EL (cell line): ENCODE data around the gene CPXM1.
A peak's percentile ranks its signal among the peaks of the same experiment; 100 is the strongest.
"Not testable (repeated sequence)": the region's sequence is repeated elsewhere in the genome, so short reads cannot be mapped to it uniquely, and the experiment has no call there.

Experiments
- DNase-seq: peaks from one replicate; pipeline ENCODE4 v3.0.0-alpha.2; 2016

CPXM1 gene

DNA sequence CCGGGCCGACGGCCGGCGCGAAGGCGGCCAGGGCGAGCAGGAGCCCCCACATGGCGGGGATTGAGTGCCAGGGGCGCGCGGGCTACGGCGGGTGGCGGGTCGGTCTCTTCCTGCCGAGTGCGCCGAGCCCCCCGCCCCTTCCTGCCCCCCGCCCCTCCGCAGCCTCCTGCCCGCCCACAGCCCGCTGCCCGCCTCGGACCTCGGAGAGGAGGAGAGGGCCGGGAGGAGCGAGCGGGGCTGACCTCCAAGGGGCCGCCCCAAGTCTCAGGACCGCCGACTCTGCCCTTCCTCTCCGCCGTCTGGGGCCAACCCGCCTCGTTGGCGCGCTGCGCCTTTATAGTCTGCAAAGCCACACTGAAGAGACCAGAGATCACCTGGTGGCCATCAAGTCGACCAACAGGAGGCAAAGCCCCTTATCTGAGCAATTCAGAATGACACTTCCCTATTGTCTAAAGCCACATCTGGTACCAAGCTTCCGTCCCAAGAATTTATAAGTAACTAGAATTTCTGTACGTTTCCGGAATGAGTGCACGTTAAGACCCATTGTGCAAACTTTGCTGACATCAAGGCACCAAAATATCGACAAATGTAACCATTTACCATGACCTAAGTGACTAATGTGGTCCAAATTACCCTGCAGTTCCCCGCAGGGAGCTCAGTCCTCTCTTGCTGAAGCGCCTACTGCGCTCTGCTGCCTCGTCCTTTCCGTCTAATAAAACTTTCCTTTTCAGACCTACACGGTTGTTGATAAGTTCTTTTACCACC lies at the start of gene CPXM1:
Gene CPXM1 (minus strand): TSS at position 107 of the 765 bp plus-strand sequence. CDS start 55 bp downstream, at position 52.
- DNase-seq = no peak

DNA sequence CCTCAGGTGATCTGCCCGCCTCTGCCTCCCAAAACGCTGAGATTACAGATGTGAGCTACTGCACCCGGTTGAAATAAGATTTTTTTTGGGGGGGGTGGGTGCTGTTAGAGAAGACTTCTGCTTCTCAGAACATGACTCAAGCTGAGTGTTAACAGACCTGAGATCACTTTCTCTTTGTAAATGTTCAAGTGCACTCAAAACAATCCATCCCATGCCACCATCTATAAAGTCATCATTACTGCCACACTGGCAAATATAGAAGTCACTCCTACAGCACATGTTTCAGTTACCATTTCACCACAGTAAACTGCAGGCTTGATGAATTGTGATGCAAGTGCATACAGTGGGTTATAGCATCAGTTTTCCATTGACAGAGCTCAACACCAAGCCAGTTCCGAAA lies 49.1 kb upstream of the CPXM1 start:
- DNase-seq = no peak

DNA sequence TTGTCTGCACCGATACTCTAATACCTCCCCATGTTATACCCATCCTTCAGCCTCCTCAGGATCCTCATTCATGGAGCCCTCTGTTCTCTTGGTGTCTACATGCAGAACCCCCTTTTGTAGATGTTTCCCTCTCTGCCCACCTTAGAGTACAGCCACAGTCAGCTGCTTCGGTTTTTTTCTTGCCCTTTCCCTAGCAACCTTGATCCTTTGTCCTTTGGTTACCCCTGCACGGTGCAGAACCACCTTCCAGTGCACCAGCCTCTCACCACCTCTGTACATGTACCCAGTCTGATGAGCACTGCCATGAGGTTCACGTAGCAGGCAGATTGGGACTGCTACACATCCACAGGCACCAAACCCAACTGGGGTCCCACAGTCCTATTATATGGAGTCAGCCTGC lies 47.4 kb upstream of the CPXM1 start:
- DNase-seq = no peak

- DNase-seq = no peak
Observed at GRCh38 chr20:2846698-2847097, 46.3 kb upstream of the CPXM1 start.

GRCh38 chr20:2845607-2846006 lies 45.2 kb upstream of the CPXM1 start:
- DNase-seq = no peak

- DNase-seq = peak; percentile 85
Observed at GRCh38 chr20:2840967-2841531, 40.6 kb upstream of the CPXM1 start.

GRCh38 chr20:2840138-2840966 lies 39.9 kb upstream of the CPXM1 start, which contains the start of the genes PCED1A and VPS16:
TSS of gene PCED1A (minus strand) at chr20:2840655. CDS start at chr20:2839912, 743 bp downstream.
TSS of gene VPS16 (plus strand) at chr20:2840745. CDS start at chr20:2840775, 30 bp downstream.
- DNase-seq = peak; percentile 87

GRCh38 chr20:2839732-2840137 lies 39.3 kb upstream of the CPXM1 start:
- no peak for DNase-seq

- DNase-seq = no peak
Observed at GRCh38 chr20:2838847-2839671, 38.6 kb upstream of the CPXM1 start.

DNA sequence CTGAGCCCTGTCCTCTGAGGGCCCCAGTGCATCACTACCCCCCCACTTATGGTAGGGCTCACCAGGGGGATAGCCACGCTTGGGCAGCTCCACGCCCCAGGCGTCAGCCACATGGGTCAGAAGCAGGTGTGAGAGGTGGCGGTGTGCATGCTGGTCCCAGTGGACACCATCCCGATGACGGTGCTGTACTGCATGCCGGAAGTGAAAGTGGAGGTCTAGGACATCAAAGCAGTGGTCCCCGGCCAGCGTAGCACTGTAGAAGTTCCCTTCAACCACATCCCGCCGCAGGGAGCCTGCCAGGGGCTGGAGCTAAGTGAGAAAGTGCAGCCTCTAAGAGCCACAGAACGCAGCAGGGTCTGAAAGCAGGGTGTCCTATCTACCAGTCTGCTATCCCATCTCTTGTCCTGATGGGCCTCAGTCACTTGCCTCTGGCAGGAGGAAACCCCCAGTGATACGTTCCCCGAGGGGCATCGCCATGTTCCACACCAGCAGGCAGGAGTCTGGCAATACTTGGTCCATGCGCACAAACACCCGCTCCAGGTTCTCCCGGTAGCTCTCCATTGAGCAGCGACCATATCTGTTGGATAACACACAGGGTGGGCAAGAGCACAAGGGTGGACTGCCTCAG lies 37.9 kb upstream of the CPXM1 start:
- no peak for DNase-seq

DNA sequence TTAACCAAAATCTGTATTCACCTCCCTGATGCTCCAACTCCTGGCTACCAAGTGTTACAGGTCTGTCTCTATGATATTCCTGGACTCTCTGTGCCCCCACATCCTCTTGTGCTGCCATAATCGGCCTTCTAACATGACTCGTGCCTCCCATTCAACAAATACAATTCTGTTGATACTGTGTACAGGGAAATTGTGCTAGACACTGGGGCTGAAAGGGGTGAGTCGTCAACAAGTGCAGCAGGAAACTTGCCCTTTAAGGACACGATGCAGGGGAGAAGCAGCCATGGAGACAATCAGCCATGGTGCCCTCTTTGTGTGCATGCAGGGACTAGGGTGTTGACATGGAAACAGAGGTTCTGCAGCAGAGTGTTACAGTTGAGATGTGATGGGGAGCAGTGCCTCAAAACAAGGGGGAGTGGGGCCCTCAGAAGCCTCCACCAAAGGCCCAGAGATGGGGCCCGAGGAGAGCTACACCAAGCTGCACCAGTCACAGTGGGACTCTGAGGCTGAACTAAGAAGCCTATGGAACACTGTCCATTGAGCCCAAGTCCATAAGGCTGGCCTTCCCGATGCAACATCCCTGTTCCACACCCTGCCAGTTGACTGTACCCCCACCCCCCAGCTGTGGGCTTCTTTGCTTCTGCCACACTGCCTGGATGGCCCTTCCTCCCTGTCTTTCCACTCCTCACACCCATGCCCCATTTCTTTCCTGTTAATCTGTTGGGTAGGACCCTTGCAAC lies 37.0 kb upstream of the CPXM1 start:
- DNase-seq = no peak

- no peak for DNase-seq
Observed at GRCh38 chr20:2836035-2836434, 35.6 kb upstream of the CPXM1 start.

DNA sequence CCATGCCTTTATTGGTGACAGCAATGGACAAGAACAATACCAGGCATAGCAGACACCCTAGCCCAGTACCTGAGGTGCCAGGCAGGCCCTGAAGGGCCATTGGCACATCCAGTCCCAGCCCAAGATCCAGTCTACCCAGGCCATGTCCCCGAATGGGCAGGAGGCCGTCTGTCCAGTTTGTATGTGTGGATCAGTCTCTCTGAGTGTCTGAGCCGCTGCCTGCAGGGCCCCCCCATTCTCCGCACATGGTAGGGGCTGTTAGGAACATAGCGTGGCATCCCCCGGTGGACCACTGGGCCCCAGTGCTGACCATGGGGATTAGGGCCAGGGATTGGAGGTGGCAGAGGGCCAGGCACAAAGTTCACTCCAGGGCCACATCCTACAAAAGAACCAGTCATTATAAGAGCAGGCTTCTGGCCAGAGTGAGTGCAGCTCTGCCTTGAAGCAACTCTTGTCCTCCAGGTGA lies 34.9 kb upstream of the CPXM1 start:
- DNase-seq = no peak

DNA sequence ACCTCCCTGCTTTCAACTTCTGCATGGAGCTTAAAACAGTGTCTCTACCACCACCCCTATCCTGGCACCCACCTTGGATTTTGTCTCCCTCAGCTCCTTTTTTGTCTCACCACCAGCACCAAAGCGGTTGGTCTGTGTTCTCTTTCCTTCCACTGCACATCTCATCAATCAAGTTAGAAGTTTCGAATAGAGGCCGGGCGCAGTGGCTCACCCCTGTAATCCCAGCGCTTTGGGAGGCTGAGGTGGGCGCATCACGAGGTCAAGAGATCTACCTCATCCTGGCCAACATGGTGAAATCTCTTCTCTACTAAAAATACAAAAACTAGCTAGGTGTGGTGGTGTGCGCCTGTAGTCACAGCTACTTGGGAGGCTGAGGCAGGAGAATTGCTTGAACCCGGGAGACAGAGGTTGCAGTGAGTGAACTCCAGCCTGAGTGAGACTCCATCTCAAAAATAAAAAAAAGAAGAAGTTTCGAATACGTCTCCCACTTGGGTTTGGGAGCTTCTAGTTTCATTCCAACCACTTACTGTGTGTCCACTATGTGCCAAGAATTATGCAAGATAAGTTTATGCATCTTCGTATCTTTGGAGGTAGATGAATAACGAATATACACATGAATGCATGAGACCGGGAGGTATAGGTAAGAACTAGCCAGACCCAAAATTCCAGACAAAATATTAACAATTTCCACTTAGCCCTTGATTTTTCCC lies 34.1 kb upstream of the CPXM1 start:
- no peak for DNase-seq

GRCh38 chr20:2833761-2834160 lies 33.3 kb upstream of the CPXM1 start:
- DNase-seq = no peak

GRCh38 chr20:2831206-2831605 lies 30.8 kb upstream of the CPXM1 start:
- DNase-seq = not testable (repeated sequence)

DNA sequence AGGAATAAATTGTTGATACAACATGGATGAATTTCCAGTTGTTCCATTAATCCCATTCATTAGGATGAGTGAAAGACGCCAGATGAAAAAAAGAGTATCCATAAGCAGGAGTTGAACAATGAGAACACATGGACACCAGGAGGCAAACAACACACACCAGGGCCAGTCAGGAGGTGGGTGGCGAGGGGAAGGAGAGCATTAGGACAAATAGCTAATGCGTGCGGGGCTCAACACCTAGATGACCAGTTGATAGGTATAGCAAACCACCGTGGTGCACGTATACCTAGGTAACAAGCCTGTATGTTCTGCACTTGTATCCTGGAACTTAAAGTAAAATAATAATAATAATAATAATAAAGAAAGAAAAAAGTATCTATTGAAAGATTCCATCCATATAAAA lies 28.9 kb upstream of the CPXM1 start:
- DNase-seq = no peak

- DNase-seq = no peak
Observed at GRCh38 chr20:2826655-2827054, 26.2 kb upstream of the CPXM1 start.

GRCh38 chr20:2825761-2826160 lies 25.3 kb upstream of the CPXM1 start:
- DNase-seq = no peak

DNA sequence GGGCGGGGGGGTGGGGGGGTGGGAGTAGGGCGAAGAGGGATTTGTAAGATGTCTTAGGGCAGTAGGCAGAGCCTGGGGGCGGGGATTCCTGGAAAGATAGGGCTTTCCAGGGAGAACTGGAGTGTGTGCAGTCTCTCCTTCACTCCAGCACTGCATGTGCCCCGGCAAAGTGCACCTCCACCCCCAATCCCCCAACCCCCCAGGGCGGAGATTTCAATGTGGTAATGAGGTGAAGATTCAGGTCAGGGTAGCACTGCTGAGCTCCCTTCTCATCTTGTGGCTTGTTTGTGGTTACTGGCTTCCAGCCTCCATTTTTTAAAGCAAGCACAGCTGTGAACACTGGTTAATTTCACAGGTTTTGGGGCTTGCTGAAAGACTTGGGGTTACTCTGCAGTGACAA lies 21.6 kb upstream of the CPXM1 start:
- peak; percentile 51 for DNase-seq
